ENCODE data around the gene SPO11.
A peak's percentile ranks its signal among the peaks of the same experiment; 100 is the strongest.

The SPO11 gene

GRCh38 chr20:57332105-57333089, 2.8 kb downstream of the SPO11 start:
- H3K4me3 ChIP-seq (ENCODE audit: low read depth, low read length): no peak overlapping the region
- DNase-seq (ENCODE audit: low read depth): no peak
- TF ChIP-seq CTCF (IDR thresholded peaks at IDR 0.05; ENCODE audit: low read depth, low read length) (no peak), MAX (IDR thresholded peaks at IDR 0.05; ENCODE audit: low read depth, low read length) (no peak), POLR2A (IDR thresholded peaks at IDR 0.05; ENCODE audit: extremely low read depth, insufficient read length) (no peak), MYC (IDR thresholded peaks at IDR 0.05; ENCODE audit: low read depth, low read length) (no peak)

GRCh38 chr20:57335392-57335791, 5.8 kb downstream of the SPO11 start:
- no peak overlapping the region for H3K4me3 ChIP-seq (ENCODE audit: low read depth, low read length)
- no peak for TF ChIP-seq CTCF (IDR thresholded peaks at IDR 0.05; ENCODE audit: low read depth, low read length)
- no peak for TF ChIP-seq MYC (IDR thresholded peaks at IDR 0.05; ENCODE audit: low read depth, low read length)
- no peak for TF ChIP-seq POLR2A (IDR thresholded peaks at IDR 0.05; ENCODE audit: extremely low read depth, insufficient read length)
- no peak for TF ChIP-seq MAX (IDR thresholded peaks at IDR 0.05; ENCODE audit: low read depth, low read length)
- DNase-seq (ENCODE audit: low read depth): peak; percentile 29

GRCh38 chr20:57341663-57342062, 12.1 kb downstream of the SPO11 start:
- TF ChIP-seq CTCF (IDR thresholded peaks at IDR 0.05; ENCODE audit: low read depth, low read length) (no peak), POLR2A (IDR thresholded peaks at IDR 0.05; ENCODE audit: extremely low read depth, insufficient read length) (no peak), MYC (IDR thresholded peaks at IDR 0.05; ENCODE audit: low read depth, low read length) (no peak), MAX (IDR thresholded peaks at IDR 0.05; ENCODE audit: low read depth, low read length) (no peak)
- no peak for DNase-seq (ENCODE audit: low read depth)
- H3K4me3 ChIP-seq (ENCODE audit: low read depth, low read length): no peak overlapping the region

DNA sequence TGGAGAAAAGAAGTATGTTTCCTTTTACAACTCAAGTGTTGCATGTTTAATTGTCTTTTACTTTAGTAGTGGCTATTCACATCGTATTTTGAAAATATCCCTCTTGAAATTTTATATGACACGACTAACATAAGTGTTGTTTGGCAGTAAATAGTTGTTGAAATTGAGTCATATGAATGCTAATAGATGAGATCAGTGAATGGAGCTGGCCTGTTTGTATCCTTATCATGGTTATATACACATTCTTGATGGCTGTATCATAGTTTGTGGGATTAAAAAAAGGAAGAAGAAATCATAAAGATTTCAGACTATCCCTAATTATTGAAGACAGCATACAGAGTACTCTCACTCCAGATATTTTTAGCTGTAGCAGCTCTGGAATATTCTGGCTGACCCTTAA, 13.2 kb downstream of the SPO11 start:
- DNase-seq (ENCODE audit: low read depth): no peak
- TF ChIP-seq CTCF (IDR thresholded peaks at IDR 0.05; ENCODE audit: low read depth, low read length): no peak
- no peak for TF ChIP-seq MAX (IDR thresholded peaks at IDR 0.05; ENCODE audit: low read depth, low read length)
- TF ChIP-seq POLR2A (IDR thresholded peaks at IDR 0.05; ENCODE audit: extremely low read depth, insufficient read length): no peak
- no peak for TF ChIP-seq MYC (IDR thresholded peaks at IDR 0.05; ENCODE audit: low read depth, low read length)
- H3K4me3 ChIP-seq (ENCODE audit: low read depth, low read length): no peak overlapping the region

DNA sequence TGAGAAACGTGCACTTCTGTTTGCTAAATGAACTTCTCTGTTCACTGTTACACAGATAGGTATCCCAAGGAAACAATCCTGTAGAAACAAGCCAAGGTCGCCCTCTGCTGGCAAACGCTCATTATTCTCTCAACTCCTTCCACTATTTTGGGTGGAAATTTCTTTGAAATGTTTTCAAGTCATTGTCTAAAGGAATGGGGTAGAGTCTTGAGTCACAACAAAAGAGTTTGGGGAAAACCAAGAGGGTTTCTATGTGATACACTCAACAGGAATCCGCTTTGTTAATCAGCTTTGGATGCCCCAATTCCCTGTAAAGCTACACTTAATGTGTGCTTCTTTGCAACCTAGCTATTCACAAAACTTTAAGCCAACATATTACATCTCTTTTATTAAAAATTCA, 16.9 kb downstream of the SPO11 start:
- DNase-seq (ENCODE audit: low read depth): peak; percentile 80
- TF ChIP-seq POLR2A (IDR thresholded peaks at IDR 0.05; ENCODE audit: extremely low read depth, insufficient read length): no peak
- 0 out of 2 replicates have a peak, but pooled peaks have one; percentile 26 for TF ChIP-seq MYC (IDR thresholded peaks at IDR 0.05; ENCODE audit: low read depth, low read length)
- TF ChIP-seq CTCF (IDR thresholded peaks at IDR 0.05; ENCODE audit: low read depth, low read length): peak; percentile 52
- no peak for TF ChIP-seq MAX (IDR thresholded peaks at IDR 0.05; ENCODE audit: low read depth, low read length)
- H3K4me3 ChIP-seq (ENCODE audit: low read depth, low read length): no peak overlapping the region
